Keratinocyte (primary cell): ENCODE results near the gene PARM1.

Experiments used
- CTCF ChIP-seq, 3 experiments: IDR thresholded peaks in 1 of 3; conservative IDR thresholded peaks in 1 of 3; optimal IDR thresholded peaks in 1 of 3; 2 replicates in 2 of 3; 3 replicates in 1 of 3; pipeline versions ENCODE3 to v1.5.1; 2011; ENCODE audit warnings: low read length in 3 of 3, mild to moderate bottlenecking in 3 of 3, moderate library complexity in 2 of 3, control low read depth in 1 of 3, inconsistent platforms in 1 of 3; ENCODE audit not compliant: insufficient read depth in 2 of 3; ENCODE audit errors: extremely low read depth in 1 of 3
- EZH2 ChIP-seq: IDR thresholded peaks from one replicate; pipeline ENCODE4 v1.6.1; 2012; ENCODE audit warnings: inconsistent platforms, mild to moderate bottlenecking, low read length, moderate library complexity

GRCh38 chr4:75056277-75056676 lies 123.4 kb downstream of the PARM1 start:
- no peak for TF ChIP-seq CTCF (optimal IDR thresholded peaks at IDR 0.05 in 1 of 3, IDR thresholded peaks at IDR 0.05 in 1 of 3, conservative IDR thresholded peaks at IDR 0.05 in 1 of 3; ENCODE audit: extremely low read depth in 1 of 3, insufficient read depth in 2 of 3, low read length in 3 of 3)
- no peak for TF ChIP-seq EZH2
